ENCODE results near the gene UBL4A. TPM values are rescaled to one million over a fixed set of nuclear protein-coding genes. Genes with fewer than 3 reads are reported as not detected.

UBL4A gene
- total RNA-seq, 1 donor from 2014 or later = 12.1 TPM

DNA sequence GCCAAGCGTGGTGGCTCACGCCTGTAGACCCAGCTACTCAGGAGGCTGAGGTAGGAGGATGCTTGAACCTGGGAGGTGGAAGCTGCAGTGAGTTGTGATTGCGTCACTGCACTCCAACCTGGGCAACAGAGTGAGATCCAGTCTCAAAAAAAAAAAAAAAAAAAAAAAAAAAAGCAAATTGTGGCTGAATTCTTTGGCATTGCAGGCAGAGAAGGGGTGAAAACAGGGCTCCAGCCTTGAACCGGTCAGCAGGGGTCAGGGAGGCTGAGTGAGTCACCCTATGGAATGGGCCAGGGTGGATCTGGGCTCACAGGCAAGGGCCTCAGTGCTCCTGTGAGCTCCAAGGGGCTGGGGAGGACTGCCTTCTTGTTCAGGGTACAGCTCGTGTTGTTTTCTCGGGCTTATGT lies 42.8 kb upstream of the UBL4A start:
- TF ChIP-seq EZH2 (IDR thresholded peaks at IDR 0.05) (no peak), EZH2phosphoT487 (IDR thresholded peaks at IDR 0.05) (no peak)
- TF ChIP-seq, protein P1, sequence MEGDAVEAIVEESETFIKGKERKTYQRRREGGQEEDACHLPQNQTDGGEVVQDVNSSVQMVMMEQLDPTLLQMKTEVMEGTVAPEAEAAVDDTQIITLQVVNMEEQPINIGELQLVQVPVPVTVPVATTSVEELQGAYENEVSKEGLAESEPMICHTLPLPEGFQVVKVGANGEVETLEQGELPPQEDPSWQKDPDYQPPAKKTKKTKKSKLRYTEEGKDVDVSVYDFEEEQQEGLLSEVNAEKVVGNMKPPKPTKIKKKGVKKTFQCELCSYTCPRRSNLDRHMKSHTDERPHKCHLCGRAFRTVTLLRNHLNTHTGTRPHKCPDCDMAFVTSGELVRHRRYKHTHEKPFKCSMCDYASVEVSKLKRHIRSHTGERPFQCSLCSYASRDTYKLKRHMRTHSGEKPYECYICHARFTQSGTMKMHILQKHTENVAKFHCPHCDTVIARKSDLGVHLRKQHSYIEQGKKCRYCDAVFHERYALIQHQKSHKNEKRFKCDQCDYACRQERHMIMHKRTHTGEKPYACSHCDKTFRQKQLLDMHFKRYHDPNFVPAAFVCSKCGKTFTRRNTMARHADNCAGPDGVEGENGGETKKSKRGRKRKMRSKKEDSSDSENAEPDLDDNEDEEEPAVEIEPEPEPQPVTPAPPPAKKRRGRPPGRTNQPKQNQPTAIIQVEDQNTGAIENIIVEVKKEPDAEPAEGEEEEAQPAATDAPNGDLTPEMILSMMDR (IDR thresholded peaks at IDR 0.05) = no peak
- H3K27ac Mint-ChIP-seq = no peak overlapping the region
- H3K4me3 ChIP-seq = no peak overlapping the region

DNA sequence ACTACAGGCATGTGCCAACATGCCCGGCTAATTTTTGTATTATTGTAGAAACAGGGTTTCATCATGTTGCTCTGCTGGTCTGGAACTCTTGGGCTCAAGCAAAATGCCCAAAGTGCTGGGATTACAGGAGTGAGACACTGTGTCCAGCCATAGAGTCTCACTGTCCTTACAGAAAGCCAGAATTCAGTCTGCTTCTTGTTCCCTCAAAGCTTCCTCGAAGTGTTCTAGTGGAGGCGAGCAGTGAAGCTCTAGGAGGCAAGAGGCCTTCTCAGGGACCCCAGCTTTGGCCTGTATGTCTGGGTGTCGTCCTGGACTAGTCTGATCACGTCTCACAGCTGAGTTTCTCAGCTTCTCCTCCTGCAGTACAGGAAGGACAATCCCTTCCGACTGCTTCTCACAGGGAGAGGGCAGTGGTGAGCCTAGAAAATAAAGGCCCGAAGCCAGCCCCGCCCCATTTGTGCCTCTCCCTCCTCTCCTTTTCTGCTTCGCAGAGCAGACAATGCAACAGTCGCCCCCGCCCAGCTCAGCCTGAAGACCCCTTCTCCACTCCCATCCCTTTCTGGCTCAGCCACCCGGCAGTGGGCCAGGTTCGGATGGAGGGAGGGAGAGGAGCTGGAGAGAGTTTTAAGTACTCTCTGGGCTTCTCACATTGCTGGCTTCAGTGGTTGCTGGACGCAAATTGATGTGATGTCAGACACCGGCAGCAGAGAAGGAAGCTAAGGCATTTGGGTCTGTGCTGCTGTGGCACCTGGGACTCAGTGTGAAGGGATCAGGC lies 40.7 kb upstream of the UBL4A start:
- Mint-ChIP-seq H3K4me1 (peaks cover 8% of the 10 kb centered on the region), H3K27ac (peak overlapping the region; percentile 60), H3K9me3 (peaks cover 13% of the 10 kb centered on the region), H3K4me3 (peak overlapping the region; percentile 50), H3K36me3 (peaks cover 3% of the 10 kb centered on the region), H3K27me3 (ENCODE audit: insufficient read depth, low read depth) (peaks cover 8% of the 10 kb centered on the region)
- DNase-seq (ENCODE audit: low spot score) = peak; percentile 88
- Histone ChIP-seq H3K27me3 (peaks cover 27% of the 10 kb centered on the region), H3K4me1 (peaks cover 3% of the 10 kb centered on the region), H3F3A (ENCODE audit: low read depth) (peaks cover 4% of the 10 kb centered on the region), H3K9ac (no peak overlapping the region), H3K9me3 (ENCODE audit: low read depth) (no peaks in the 10 kb centered on the region), H2AFZ (replicated peaks) (no peak overlapping the region), H3K27ac (no peak overlapping the region), H3K4me3 (peak overlapping the region; percentile 33), H3K4me2 (peak overlapping the region; percentile 70), H3K36me3 (no peaks in the 10 kb centered on the region), H3K79me2 (ENCODE audit: low read depth) (no peaks in the 10 kb centered on the region), H4K20me1 (ENCODE audit: low read depth) (no peaks in the 10 kb centered on the region)
- no peak for TF ChIP-seq EZH2 (IDR thresholded peaks at IDR 0.05)
- TF ChIP-seq, protein P1 (IDR thresholded peaks at IDR 0.05) = peak; percentile 52
- TF ChIP-seq EZH2phosphoT487 (IDR thresholded peaks at IDR 0.05) = no peak

More for the DNA sequence above, 42.8 kb upstream of the UBL4A start:
- Mint-ChIP-seq H3K27me3 (ENCODE audit: insufficient read depth, low read depth) (peaks cover 7% of the 10 kb centered on the region), H3K4me3 (peak overlapping the region; percentile 18), H3K4me1 (peaks cover 8% of the 10 kb centered on the region), H3K9me3 (peaks cover 12% of the 10 kb centered on the region), H3K36me3 (peaks cover 3% of the 10 kb centered on the region)
- peaks cover 4% of the 10 kb centered on the region for H3F3A ChIP-seq (ENCODE audit: low read depth)
- no peak for DNase-seq (ENCODE audit: low spot score)
- no peak overlapping the region for H3K9ac ChIP-seq
- no peaks in the 10 kb centered on the region for H4K20me1 ChIP-seq (ENCODE audit: low read depth)
- no peak overlapping the region for H3K4me2 ChIP-seq
- no peaks in the 10 kb centered on the region for H3K36me3 ChIP-seq
- peaks cover 11% of the 10 kb centered on the region for H3K27me3 ChIP-seq
- peaks cover 3% of the 10 kb centered on the region for H3K4me1 ChIP-seq
- H3K27ac ChIP-seq = no peak overlapping the region
- H3K79me2 ChIP-seq (ENCODE audit: low read depth) = no peaks in the 10 kb centered on the region
- H2AFZ ChIP-seq (replicated peaks) = no peak overlapping the region
- no peaks in the 10 kb centered on the region for H3K9me3 ChIP-seq (ENCODE audit: low read depth)

DNA sequence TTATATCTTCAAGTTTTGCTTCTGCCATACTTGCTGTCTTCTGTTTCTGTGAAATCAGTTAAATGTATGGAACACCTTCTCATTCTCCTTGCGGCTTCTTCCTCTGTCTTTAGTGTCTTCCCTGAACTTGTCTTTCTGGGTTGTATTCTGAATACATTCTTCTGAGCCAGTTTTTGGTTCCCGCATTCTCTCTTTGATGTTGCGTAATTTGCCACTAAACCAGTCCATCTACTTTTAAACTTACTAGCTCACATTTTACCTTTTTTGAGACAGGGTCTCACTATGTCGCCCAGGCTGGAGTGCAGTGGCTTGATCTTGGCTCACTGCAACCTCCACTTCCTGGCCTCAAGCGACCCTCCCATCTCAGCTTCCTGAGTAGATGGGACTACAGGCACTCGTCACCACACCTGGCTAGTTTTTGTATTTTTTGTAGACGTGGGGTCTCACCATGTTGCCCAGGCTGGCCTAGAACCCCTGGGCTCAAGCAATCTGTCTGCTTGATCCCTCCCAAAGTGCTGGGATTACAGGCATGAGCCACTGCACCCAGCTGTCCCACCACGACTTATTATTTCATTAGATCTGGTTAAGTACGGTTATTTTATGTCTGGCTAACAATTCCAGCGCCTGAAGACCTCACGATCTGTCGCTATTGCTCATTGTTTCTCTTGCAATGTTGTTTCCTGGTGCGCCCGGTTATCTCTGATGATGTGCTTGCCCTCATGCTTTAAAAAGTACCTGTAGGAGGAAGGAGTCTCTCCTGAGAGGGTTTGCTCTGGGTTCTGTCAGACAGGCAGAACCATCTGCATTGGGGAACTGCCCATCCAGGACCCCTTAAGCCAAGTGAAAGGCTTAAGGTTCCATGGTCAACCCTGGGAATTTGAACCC lies 39.4 kb upstream of the UBL4A start:
- no peaks in the 10 kb centered on the region for H4K20me1 ChIP-seq (ENCODE audit: low read depth)
- H3K27ac Mint-ChIP-seq = no peak overlapping the region
- no peak overlapping the region for H3K9ac ChIP-seq
- peaks cover 8% of the 10 kb centered on the region for H3K4me1 Mint-ChIP-seq
- H3K36me3 Mint-ChIP-seq = peaks cover under 1% of the 10 kb centered on the region
- H3K36me3 ChIP-seq = no peaks in the 10 kb centered on the region
- peaks cover 4% of the 10 kb centered on the region for H3F3A ChIP-seq (ENCODE audit: low read depth)
- H3K4me1 ChIP-seq = peaks cover 3% of the 10 kb centered on the region
- no peak for DNase-seq (ENCODE audit: low spot score)
- H3K27me3 ChIP-seq = peaks cover 27% of the 10 kb centered on the region
- H3K27ac ChIP-seq = no peak overlapping the region
- H3K4me2 ChIP-seq = no peak overlapping the region
- H3K4me3 Mint-ChIP-seq = no peak overlapping the region
- H3K4me3 ChIP-seq = no peak overlapping the region
- H3K27me3 Mint-ChIP-seq (ENCODE audit: insufficient read depth, low read depth) = peaks cover 12% of the 10 kb centered on the region
- no peak overlapping the region for H2AFZ ChIP-seq (replicated peaks)
- TF ChIP-seq, protein P1 (IDR thresholded peaks at IDR 0.05) = no peak
- TF ChIP-seq EZH2phosphoT487 (IDR thresholded peaks at IDR 0.05) (no peak), EZH2 (IDR thresholded peaks at IDR 0.05) (no peak)
- no peaks in the 10 kb centered on the region for H3K9me3 ChIP-seq (ENCODE audit: low read depth)
- H3K9me3 Mint-ChIP-seq = peaks cover 14% of the 10 kb centered on the region
- H3K79me2 ChIP-seq (ENCODE audit: low read depth) = no peaks in the 10 kb centered on the region

All from neural progenitor cell (in vitro differentiated cells).